AG09319 (cell line): Measurements from ENCODE around the gene KATNBL1.

Experiments
- DNase-seq: peaks from one replicate; pipeline ENCODE4 v3.0.0-alpha.2; 2010; ENCODE audit warnings: low read depth; ENCODE audit errors: extremely low read depth
- CTCF ChIP-seq: IDR thresholded peaks from 2 replicates; pipeline ENCODE4 v1.5.1; 2011; ENCODE audit warnings: low read depth, mild to moderate bottlenecking, inconsistent platforms, low read length, moderate library complexity

The KATNBL1 gene

DNA sequence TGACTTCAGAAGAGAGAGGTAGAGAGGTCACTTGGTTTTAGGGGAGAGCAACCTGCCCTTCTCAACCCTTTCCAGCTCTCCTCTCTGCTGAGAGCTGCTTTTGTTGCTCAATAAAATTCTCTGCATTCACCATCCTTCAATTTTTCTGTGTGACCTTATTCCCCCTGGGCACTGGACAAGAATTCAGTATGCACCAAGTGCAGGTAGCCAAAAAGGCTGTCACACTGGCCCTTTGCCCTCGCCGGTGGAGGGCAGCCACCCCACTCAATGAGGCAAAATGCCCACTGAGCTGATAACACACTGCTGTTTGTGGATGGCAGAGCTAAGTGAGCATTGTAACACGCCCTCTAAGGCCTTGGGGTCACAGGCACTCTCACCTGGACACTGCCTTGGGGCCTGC lies 95.2 kb downstream of the KATNBL1 start:
- TF ChIP-seq CTCF, result no peak
- DNase-seq, result no peak

- TF ChIP-seq CTCF, result no peak
- DNase-seq, result no peak
Measured at GRCh38 chr15:34114215-34114614, 95.7 kb downstream of the KATNBL1 start.

DNA sequence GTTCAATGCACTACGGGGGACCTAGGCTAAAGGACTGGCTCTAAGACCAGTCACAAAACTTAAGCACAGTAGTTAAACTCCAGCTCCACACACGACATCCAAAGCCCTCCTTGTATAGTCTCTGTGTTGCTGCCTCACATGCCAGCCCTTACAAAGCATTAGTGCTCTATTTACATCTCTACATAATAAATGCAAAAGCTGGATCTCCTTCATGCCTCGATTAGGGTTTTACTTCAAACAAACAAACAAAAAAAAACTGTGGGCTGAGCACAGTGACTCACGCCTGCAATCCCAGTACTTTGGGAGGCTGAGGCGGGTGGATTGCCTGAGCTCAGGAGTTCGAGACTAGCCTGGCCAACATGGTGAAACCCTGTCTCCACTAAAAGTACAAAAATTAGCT lies 98.4 kb downstream of the KATNBL1 start:
- DNase-seq, result no peak
- TF ChIP-seq CTCF, result no peak

DNA sequence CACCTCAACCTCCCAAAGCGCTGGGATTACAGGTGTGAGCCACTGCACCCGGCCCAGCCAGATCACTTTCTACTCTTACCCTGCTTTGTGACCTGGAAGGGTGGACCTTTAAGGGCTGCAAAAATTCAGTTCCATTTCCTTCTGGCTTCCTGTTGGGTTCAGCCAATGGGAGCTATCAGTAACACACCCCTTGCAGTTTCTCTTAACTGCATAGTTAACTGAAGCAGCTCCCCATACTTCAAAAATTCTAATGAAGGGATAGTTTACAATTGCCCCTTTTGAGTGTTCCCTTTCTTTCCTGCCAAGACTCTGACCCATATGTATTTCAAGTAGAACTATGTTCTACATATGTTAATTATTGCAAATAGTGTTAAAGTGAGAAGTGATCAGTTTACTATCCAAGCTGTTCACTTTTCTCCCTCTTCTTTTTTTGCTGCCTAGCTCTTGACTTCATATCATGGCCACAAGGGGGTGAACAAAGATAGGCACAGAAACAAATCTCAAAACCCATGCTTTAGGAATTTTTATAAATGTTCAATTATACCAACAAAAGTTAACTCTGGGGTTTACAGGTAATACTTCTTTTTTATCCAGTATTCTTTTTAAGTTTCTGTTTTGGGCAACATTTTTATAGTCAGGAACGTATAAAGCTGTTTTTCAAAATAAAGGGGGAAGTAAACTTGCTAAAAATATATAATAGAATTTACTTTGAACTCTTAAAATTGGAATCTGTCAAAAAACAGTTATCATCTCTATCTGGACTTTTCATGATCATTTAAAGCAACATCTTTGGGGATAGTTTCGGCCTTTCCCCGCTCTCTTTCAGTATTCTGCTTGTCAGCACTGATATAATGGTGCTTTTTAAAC lies 99.9 kb downstream of the KATNBL1 start:
- peak; percentile 71 for TF ChIP-seq CTCF
- DNase-seq, result no peak

DNA sequence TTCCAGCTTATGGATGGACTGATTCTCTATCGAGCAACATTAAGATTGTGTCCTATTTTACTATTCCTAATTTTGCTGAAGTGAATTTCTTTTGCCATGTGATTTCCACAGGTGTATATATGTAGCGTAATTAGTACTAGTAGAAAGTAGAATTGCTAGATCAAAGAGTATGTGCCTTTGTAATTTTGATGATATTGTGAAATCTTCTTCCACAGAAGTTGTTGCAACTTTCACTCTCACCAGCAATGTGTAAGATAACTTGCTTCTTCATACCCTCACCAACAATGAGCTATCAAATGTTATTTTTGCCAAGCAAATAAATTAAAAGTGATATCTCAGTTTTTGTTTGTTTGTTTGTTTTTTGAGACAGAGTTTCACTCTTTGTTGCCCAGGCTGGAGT lies 102.6 kb downstream of the KATNBL1 start:
- no peak for TF ChIP-seq CTCF
- DNase-seq, result no peak

DNA sequence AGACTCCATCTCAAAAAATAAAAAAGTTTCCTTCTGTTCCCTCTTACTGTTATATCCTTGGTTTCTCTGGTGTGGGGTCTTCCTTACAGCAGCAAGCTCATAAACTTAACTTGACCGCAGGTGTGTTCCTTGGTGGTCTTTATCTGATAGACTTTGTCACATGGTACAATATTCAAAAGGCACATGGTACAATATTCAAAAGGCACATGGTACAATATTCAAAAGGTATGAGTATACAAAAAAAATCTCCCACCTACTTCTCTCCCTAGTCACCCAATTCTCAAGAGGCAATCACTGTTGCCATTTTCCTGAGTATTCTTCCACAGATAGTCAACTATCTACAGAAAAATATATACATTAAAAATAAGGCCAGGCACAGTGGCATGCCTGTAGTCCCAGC lies 103.5 kb downstream of the KATNBL1 start:
- no peak for TF ChIP-seq CTCF
- no peak for DNase-seq

DNA sequence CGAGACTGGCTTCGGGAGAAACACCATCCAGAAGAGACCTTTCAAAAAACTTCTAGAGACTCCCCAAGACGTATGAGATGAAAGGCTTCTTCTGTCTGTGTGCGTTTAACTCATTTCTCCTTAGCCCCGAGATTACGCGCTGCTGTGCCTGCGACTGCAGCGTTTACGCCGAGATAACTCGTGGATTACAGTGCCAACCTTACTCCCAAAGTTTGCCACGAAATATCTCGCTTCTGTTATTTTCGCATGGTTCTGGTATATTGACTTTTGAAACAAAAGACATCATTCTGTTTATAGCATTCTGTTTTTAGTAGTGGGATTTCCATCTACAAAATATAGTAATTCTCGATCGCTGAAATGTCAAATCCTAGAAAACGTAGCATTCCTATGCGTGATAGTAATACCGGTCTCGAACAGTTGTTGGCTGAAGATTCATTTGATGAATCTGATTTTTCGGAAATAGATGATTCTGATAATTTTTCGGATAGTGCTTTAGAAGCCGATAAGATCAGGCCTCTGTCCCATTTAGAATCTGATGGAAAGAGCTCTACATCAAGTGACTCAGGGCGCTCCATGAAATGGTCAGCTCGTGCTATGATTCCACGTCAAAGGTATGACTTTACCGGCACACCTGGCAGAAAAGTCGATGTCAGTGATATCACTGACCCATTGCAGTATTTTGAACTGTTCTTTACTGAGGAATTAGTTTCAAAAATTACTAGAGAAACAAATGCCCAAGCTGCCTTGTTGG lies 107.5 kb downstream of the KATNBL1 start:
- TF ChIP-seq CTCF, result no peak

More for the DNA sequence above, 107.5 kb downstream of the KATNBL1 start:
- no peak for DNase-seq
